ENCODE data around the gene HLCS.

The HLCS gene

GRCh38 chr21:36735724-36736320 lies 230.6 kb downstream of the HLCS start:
- no peak for DNase-seq

- no peak for DNase-seq
Measured at GRCh38 chr21:36735201-36735515, 231.3 kb downstream of the HLCS start.

GRCh38 chr21:36734367-36735200 lies 231.9 kb downstream of the HLCS start:
- no peak for DNase-seq

GRCh38 chr21:36733857-36734256 lies 232.6 kb downstream of the HLCS start:
- DNase-seq, result no peak

DNA sequence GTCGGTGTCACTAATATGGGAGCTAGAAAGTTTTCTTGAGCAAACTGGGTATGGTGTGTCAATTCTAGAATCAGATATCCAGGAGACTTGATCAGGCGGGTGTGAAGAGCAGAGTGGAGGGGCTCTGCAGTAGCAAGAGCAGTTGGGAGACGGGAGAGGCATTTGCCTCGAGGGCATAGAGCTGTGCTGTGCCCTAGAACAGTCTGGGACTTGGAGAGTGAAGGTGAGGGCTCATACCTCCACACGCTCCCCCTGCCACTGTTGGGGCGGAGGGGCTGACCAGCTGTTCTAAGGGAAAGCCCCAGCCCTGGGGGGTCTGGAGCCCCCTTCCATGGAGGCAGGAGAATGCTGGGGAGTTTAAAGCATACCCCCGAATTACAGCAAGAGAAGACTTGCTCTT lies 233.7 kb downstream of the HLCS start:
- DNase-seq, result no peak

GRCh38 chr21:36732217-36732616 lies 234.3 kb downstream of the HLCS start:
- no peak for DNase-seq

DNA sequence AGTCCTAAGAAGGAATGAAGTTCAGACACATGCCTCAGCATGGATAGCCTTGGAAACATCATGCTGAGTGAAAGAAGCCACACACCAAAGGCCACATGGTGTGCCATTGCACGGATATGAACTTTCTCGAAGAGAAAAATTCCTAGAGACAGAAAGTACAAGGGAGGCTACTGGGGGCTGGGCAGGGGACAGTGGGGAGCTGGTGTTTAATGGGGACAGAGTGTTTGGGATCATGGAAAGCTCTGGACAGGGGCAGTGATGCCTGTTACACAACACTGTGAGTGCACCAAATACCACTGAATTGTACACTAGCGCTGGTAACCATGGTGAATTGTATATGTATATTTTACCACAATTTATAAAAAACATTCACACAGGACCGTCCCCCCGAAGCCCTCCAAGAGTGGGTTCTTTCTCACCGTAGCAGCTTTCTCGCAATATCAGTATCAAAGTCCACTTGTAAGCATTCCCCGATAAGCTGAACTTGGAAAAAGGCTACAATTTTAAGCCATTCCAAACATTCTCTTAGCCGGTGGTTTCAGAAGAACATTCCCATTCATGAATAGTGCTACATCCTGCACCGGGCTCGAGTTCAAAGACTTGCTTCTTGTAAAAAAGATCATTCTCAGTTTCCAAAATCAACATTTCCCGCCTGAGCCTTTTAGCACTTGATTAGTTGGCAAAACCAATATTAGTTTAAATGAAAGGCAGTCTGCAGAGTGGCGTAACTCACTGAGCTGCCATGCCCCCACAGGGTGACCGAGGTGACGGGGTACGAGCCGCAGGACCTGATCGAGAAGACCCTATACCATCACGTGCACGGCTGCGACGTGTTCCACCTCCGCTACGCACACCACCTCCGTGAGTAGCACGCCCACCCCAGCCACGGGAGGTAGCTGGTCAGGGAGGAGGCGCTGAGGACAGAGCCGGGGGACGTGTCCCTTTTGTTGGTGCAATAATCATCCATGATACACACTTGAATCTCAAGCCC lies 235.9 kb downstream of the HLCS start:
- DNase-seq, result no peak

DNA sequence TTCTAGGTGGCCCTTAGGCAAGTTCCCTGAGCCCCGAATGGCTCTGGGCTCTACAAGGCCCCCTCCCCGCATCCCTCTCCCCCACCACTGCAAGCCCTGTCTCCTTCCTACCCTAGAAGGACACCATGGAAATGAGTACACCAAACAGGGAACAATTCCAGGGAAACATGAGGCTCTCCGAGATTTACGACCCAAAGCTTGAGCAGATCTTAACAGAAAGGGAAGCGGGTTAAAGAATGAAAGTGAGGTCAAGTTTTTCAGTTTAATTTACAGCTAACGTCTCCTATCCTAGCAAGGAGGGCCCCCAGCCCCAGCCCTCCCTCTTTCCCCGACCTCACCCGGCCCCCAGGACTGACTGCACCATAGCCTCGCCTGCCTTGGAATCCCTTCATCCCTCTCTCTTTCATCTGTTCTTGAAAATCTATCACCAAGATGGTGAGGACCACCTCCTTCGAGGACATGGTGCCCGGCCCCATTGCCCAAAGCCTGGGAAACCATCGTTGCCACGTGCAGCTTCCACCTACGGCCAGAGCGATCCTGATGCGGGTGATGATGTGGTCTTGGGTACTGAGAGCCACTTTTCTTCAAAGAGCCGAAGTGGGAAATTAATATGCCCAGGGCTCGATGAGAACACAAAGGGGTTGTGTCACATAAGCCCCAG lies 237.0 kb downstream of the HLCS start:
- DNase-seq, result no peak

DNA sequence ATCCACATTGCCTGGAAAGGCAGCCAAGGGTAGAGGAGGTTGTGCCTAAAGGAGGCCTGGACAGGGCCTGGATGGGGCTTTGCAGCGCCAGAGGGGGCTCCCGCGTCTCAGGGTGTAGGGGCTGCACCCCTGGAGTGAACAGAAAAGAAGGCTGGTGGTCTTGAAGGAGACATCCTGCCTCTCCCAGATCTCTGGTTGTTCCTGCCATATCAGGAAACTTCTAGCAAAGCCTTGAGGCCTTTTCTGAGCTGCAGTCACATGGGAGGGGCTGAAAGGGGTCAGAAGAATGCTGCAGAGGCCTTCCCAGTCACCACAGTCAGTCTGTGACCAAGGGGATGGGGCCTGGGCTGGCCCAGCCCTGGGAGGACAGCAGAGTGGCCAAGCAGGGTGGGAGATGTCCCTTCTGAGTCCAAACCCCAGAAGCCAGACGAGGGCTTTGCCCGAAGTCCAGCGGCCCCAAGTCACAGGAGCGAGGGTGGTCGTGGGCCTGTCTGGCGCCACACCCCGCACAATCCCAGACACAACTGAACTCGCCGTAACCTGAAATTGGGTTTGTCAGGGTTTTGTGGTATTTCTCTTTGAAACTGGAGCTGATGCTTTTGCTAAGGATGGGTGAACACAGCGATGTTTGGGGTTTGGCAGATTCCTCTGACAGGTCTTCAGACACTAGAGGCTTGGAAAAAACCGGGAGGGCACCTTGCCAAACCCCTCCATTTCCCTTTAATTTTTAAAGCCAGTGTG lies 237.9 kb downstream of the HLCS start:
- no peak for DNase-seq

DNA sequence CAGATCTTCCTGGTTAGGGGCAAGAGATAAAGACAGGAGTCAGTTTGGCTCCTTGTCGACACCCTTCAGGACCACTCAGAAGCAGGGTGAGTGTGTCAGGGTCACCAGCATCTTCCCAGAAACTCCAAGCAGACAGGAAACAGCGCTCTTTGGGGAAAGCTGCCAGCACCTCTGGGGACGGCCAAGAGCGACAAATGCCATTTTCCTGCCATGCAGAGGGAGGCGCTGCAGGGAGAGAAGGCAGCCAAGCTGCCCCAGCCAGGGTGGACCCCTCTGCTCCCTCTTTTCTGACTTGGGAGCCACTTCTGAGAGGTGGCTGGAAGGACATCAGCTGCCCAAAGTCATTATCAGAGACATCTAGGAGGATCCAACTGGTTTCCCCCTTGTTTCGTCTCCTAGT lies 238.6 kb downstream of the HLCS start:
- no peak for DNase-seq

GRCh38 chr21:36725793-36726386 lies 240.6 kb downstream of the HLCS start:
- DNase-seq, result no peak

- no peak for DNase-seq
Measured at GRCh38 chr21:36724660-36725059, 241.8 kb downstream of the HLCS start.

GRCh38 chr21:36723371-36723881 lies 243.0 kb downstream of the HLCS start:
- no peak for DNase-seq

GRCh38 chr21:36722370-36723368 lies 243.8 kb downstream of the HLCS start:
- DNase-seq, result no peak

GRCh38 chr21:36721817-36722216 lies 244.7 kb downstream of the HLCS start:
- no peak for DNase-seq

GRCh38 chr21:36719614-36720013 lies 246.9 kb downstream of the HLCS start:
- DNase-seq, result peak; percentile 34 to 81

GRCh38 chr21:36718951-36719501 lies 247.4 kb downstream of the HLCS start:
- DNase-seq, result peak; percentile 81 to 83

DNA sequence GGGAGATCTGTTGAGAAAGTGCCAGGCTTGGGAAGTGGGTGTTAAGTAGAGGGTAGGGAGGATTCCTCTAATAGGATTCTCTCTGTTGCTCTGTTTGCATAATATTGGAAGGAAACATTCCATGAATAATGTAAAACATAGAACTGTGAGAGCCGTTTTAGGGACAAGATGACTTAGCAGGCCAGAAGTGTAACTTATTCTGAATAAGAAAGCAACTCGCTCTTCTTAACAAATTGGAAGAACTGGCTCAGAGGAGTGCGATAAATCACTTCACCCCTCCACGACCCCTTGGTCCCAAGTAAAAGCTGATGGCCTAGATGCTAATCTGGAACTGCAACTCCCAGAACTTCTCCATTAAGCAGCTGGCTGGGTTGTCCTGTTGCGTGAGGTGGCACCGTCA lies 248.5 kb downstream of the HLCS start:
- no peak for DNase-seq

- no peak for DNase-seq
Measured at GRCh38 chr21:36716836-36717235, 249.6 kb downstream of the HLCS start.

DNA sequence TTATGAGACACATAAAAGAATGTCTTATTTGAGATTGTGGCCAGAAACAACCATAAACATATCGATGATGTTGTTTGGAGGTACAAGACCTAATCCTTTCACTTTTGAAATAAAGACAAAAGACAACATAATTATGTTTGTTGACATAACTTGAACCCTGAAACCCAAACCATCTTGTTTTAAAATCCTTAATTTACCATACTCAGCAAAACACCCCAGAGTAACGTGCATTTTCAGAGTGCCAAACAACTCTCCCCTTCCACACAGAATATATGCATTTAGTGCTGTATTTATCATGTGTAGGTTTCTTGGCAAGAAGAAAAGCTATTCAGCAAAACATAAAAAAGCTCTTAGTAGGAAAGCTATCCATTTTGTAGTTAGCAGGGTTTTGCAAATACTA lies 250.1 kb downstream of the HLCS start:
- DNase-seq, result no peak
